ENCODE results near the gene ZNF350. TPM values are rescaled to one million over a fixed set of nuclear protein-coding genes. Genes with fewer than 3 reads are reported as not detected.

ZNF350 gene
- total and polyA plus RNA-seq, 4 donors: 15.2 to 16.6 (median 15.8) TPM

- Histone ChIP-seq H3K27ac (ENCODE audit: low read depth, low read length) (no peak overlapping the region), H3K36me3 (ENCODE audit: control insufficient read depth, insufficient read depth, low read length) (peaks cover 20% of the 10 kb centered on the region), H3K4me3 (ENCODE audit: low read depth, low read length) (no peak overlapping the region), H3K4me1 (ENCODE audit: control insufficient read depth, insufficient read depth, low read length) (no peaks in the 10 kb centered on the region), H3K9me3 (ENCODE audit: control insufficient read depth, insufficient read depth, low read length) (peaks cover 8% of the 10 kb centered on the region), H3K27me3 (ENCODE audit: control insufficient read depth, insufficient read depth, low read length) (no peaks in the 10 kb centered on the region)
- DNase-seq (ENCODE audit: low read depth in 4 of 6, low spot score in 6 of 6): no peak
- no CpG with 5 or more reads among the region's 1 CpG for WGBS (ENCODE audit: insufficient coverage)
Measured at GRCh38 chr19:51946602-51947001, 40.0 kb downstream of the ZNF350 start.

GRCh38 chr19:51944798-51945552, 41.7 kb downstream of the ZNF350 start:
- H3K27ac ChIP-seq (ENCODE audit: low read depth, low read length): no peak overlapping the region
- no peak for DNase-seq (ENCODE audit: low read depth in 4 of 6, low spot score in 6 of 6)
- H3K27me3 ChIP-seq (ENCODE audit: control insufficient read depth, insufficient read depth, low read length): no peaks in the 10 kb centered on the region
- peaks cover 8% of the 10 kb centered on the region for H3K9me3 ChIP-seq (ENCODE audit: control insufficient read depth, insufficient read depth, low read length)
- WGBS (ENCODE audit: insufficient coverage): 100% methylated on average over 2 of the region's 7 CpGs
- no peaks in the 10 kb centered on the region for H3K4me1 ChIP-seq (ENCODE audit: control insufficient read depth, insufficient read depth, low read length)
- peaks cover 29% of the 10 kb centered on the region for H3K36me3 ChIP-seq (ENCODE audit: control insufficient read depth, insufficient read depth, low read length)
- H3K4me3 ChIP-seq (ENCODE audit: low read depth, low read length): no peak overlapping the region

DNA sequence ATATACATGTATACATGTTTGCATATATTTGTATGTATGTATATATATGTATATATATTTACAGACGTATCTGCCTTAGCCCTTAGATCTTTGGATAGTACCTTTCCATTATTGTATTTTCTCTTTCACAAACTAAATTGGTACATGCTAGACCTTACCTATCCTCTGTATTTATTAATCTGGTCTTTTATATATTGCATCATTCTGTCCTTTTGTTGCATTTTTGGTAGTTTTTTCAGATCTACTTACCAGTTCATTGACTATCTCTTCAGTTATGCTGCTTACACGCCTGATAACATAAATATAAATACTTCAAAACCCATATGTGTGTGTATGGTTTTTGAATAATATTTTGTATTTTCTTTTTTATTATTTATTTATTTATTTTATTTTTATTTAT, 47.7 kb downstream of the ZNF350 start:
- H3K27me3 ChIP-seq (ENCODE audit: control insufficient read depth, insufficient read depth, low read length): no peaks in the 10 kb centered on the region
- DNase-seq (ENCODE audit: low read depth in 4 of 6, low spot score in 6 of 6): no peak
- H3K4me3 ChIP-seq (ENCODE audit: low read depth, low read length): no peak overlapping the region
- H3K36me3 ChIP-seq (ENCODE audit: control insufficient read depth, insufficient read depth, low read length): peaks cover 43% of the 10 kb centered on the region
- WGBS (ENCODE audit: insufficient coverage): no CpG with 5 or more reads among the region's 2 CpGs
- no peaks in the 10 kb centered on the region for H3K4me1 ChIP-seq (ENCODE audit: control insufficient read depth, insufficient read depth, low read length)
- H3K27ac ChIP-seq (ENCODE audit: low read depth, low read length): no peak overlapping the region
- no peaks in the 10 kb centered on the region for H3K9me3 ChIP-seq (ENCODE audit: control insufficient read depth, insufficient read depth, low read length)

GRCh38 chr19:51931921-51932320, 54.7 kb downstream of the ZNF350 start:
- DNase-seq (ENCODE audit: low read depth in 4 of 6, low spot score in 6 of 6): no peak
- no peak overlapping the region for H3K27ac ChIP-seq (ENCODE audit: low read depth, low read length)
- H3K27me3 ChIP-seq (ENCODE audit: control insufficient read depth, insufficient read depth, low read length): no peaks in the 10 kb centered on the region
- H3K4me1 ChIP-seq (ENCODE audit: control insufficient read depth, insufficient read depth, low read length): peaks cover 10% of the 10 kb centered on the region
- H3K36me3 ChIP-seq (ENCODE audit: control insufficient read depth, insufficient read depth, low read length): peaks cover 27% of the 10 kb centered on the region
- H3K9me3 ChIP-seq (ENCODE audit: control insufficient read depth, insufficient read depth, low read length): no peaks in the 10 kb centered on the region
- 83% methylated on average over 7 of the region's 8 CpGs for WGBS (ENCODE audit: insufficient coverage)
- no peak overlapping the region for H3K4me3 ChIP-seq (ENCODE audit: low read depth, low read length)

GRCh38 chr19:51927859-51928258, 58.8 kb downstream of the ZNF350 start:
- no peak overlapping the region for H3K27ac ChIP-seq (ENCODE audit: low read depth, low read length)
- peaks cover 4% of the 10 kb centered on the region for H3K9me3 ChIP-seq (ENCODE audit: control insufficient read depth, insufficient read depth, low read length)
- H3K4me3 ChIP-seq (ENCODE audit: low read depth, low read length): peak overlapping the region; percentile 83
- no peak for DNase-seq (ENCODE audit: low read depth in 4 of 6, low spot score in 6 of 6)
- peaks cover 10% of the 10 kb centered on the region for H3K36me3 ChIP-seq (ENCODE audit: control insufficient read depth, insufficient read depth, low read length)
- peaks cover 10% of the 10 kb centered on the region for H3K4me1 ChIP-seq (ENCODE audit: control insufficient read depth, insufficient read depth, low read length)
- H3K27me3 ChIP-seq (ENCODE audit: control insufficient read depth, insufficient read depth, low read length): no peaks in the 10 kb centered on the region
- 37% methylated on average over 9 of the region's 13 CpGs for WGBS (ENCODE audit: insufficient coverage)

GRCh38 chr19:51926784-51927741, 59.6 kb downstream of the ZNF350 start, which contains the start of gene ZNF613:
Gene ZNF613 (plus strand): TSS chr19:51927472. CDS start chr19:51936221, 8,749 bp downstream.
- peaks cover 10% of the 10 kb centered on the region for H3K9me3 ChIP-seq (ENCODE audit: control insufficient read depth, insufficient read depth, low read length)
- peaks cover 10% of the 10 kb centered on the region for H3K4me1 ChIP-seq (ENCODE audit: control insufficient read depth, insufficient read depth, low read length)
- H3K27ac ChIP-seq (ENCODE audit: low read depth, low read length): peak within 1 kb of the TSS; percentile 95
- under 1% methylated on average over 52 of the region's 52 CpGs for WGBS (ENCODE audit: insufficient coverage)
- H3K36me3 ChIP-seq (ENCODE audit: control insufficient read depth, insufficient read depth, low read length): peaks cover 4% of the 10 kb centered on the region
- peak; percentile 85 to 100 (median 95) for DNase-seq (ENCODE audit: low read depth in 4 of 6, low spot score in 6 of 6)
- H3K27me3 ChIP-seq (ENCODE audit: control insufficient read depth, insufficient read depth, low read length): no peaks in the 10 kb centered on the region
- H3K4me3 ChIP-seq (ENCODE audit: low read depth, low read length): peak within 1 kb of the TSS; percentile 83

- Histone ChIP-seq H3K27me3 (ENCODE audit: control insufficient read depth, insufficient read depth, low read length) (no peaks in the 10 kb centered on the region), H3K36me3 (ENCODE audit: control insufficient read depth, insufficient read depth, low read length) (peaks cover 3% of the 10 kb centered on the region), H3K4me3 (ENCODE audit: low read depth, low read length) (peak overlapping the region; percentile 83), H3K4me1 (ENCODE audit: control insufficient read depth, insufficient read depth, low read length) (peaks cover 10% of the 10 kb centered on the region), H3K27ac (ENCODE audit: low read depth, low read length) (peak overlapping the region; percentile 95), H3K9me3 (ENCODE audit: control insufficient read depth, insufficient read depth, low read length) (peaks cover 13% of the 10 kb centered on the region)
- no peak for DNase-seq (ENCODE audit: low read depth in 4 of 6, low spot score in 6 of 6)
- WGBS (ENCODE audit: insufficient coverage): 13% methylated on average over 11 of the region's 11 CpGs
Measured at GRCh38 chr19:51926426-51926783, 60.2 kb downstream of the ZNF350 start.

GRCh38 chr19:51921949-51922348, 64.7 kb downstream of the ZNF350 start:
- Histone ChIP-seq H3K9me3 (ENCODE audit: control insufficient read depth, insufficient read depth, low read length) (peaks cover 15% of the 10 kb centered on the region), H3K27me3 (ENCODE audit: control insufficient read depth, insufficient read depth, low read length) (no peaks in the 10 kb centered on the region), H3K36me3 (ENCODE audit: control insufficient read depth, insufficient read depth, low read length) (no peaks in the 10 kb centered on the region), H3K4me3 (ENCODE audit: low read depth, low read length) (no peak overlapping the region), H3K4me1 (ENCODE audit: control insufficient read depth, insufficient read depth, low read length) (no peaks in the 10 kb centered on the region), H3K27ac (ENCODE audit: low read depth, low read length) (no peak overlapping the region)
- no peak for DNase-seq (ENCODE audit: low read depth in 4 of 6, low spot score in 6 of 6)
- WGBS (ENCODE audit: insufficient coverage): 87% methylated on average over 6 of the region's 8 CpGs

GRCh38 chr19:51919606-51920005, 67.0 kb downstream of the ZNF350 start:
- no peak for DNase-seq (ENCODE audit: low read depth in 4 of 6, low spot score in 6 of 6)
- Histone ChIP-seq H3K9me3 (ENCODE audit: control insufficient read depth, insufficient read depth, low read length) (peaks cover 20% of the 10 kb centered on the region), H3K36me3 (ENCODE audit: control insufficient read depth, insufficient read depth, low read length) (no peaks in the 10 kb centered on the region), H3K27me3 (ENCODE audit: control insufficient read depth, insufficient read depth, low read length) (no peaks in the 10 kb centered on the region), H3K4me1 (ENCODE audit: control insufficient read depth, insufficient read depth, low read length) (no peaks in the 10 kb centered on the region), H3K27ac (ENCODE audit: low read depth, low read length) (no peak overlapping the region), H3K4me3 (ENCODE audit: low read depth, low read length) (no peak overlapping the region)
- 93% methylated on average over 3 of the region's 3 CpGs for WGBS (ENCODE audit: insufficient coverage)
